ENCODE measurements around the gene C15orf40.

- TF ChIP-seq CTCF (IDR thresholded peaks at IDR 0.05) = no peak
- TF ChIP-seq EP300 (IDR thresholded peaks at IDR 0.05) = no peak
- no peak for TF ChIP-seq POLR2AphosphoS5 (IDR thresholded peaks at IDR 0.05)
- TF ChIP-seq POLR2A (IDR thresholded peaks at IDR 0.05) = no peak
These were observed 25.0 kb downstream of the C15orf40 start for GRCh38 chr15:82986442-82986780.

All from gastroesophageal sphincter (tissue), 3 donors.